Epithelial cell of umbilical artery (primary cell): ENCODE measurements around the gene ZRSR2. TPM values are rescaled to one million over a fixed set of nuclear protein-coding genes. Genes with fewer than 3 reads are reported as not detected.

ENCODE experiments used
- total RNA-seq: library from RNA; depleted of rRNA; stranded (reverse); fragments of >200 nt; gene quantifications from 2 replicates; pipeline ENCODE4 v1.2.3, GENCODE V29; 2014

The ZRSR2 gene, protein sequence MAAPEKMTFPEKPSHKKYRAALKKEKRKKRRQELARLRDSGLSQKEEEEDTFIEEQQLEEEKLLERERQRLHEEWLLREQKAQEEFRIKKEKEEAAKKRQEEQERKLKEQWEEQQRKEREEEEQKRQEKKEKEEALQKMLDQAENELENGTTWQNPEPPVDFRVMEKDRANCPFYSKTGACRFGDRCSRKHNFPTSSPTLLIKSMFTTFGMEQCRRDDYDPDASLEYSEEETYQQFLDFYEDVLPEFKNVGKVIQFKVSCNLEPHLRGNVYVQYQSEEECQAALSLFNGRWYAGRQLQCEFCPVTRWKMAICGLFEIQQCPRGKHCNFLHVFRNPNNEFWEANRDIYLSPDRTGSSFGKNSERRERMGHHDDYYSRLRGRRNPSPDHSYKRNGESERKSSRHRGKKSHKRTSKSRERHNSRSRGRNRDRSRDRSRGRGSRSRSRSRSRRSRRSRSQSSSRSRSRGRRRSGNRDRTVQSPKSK
- 1.6 and 6.1 TPM in 2 replicates for total RNA-seq

DNA sequence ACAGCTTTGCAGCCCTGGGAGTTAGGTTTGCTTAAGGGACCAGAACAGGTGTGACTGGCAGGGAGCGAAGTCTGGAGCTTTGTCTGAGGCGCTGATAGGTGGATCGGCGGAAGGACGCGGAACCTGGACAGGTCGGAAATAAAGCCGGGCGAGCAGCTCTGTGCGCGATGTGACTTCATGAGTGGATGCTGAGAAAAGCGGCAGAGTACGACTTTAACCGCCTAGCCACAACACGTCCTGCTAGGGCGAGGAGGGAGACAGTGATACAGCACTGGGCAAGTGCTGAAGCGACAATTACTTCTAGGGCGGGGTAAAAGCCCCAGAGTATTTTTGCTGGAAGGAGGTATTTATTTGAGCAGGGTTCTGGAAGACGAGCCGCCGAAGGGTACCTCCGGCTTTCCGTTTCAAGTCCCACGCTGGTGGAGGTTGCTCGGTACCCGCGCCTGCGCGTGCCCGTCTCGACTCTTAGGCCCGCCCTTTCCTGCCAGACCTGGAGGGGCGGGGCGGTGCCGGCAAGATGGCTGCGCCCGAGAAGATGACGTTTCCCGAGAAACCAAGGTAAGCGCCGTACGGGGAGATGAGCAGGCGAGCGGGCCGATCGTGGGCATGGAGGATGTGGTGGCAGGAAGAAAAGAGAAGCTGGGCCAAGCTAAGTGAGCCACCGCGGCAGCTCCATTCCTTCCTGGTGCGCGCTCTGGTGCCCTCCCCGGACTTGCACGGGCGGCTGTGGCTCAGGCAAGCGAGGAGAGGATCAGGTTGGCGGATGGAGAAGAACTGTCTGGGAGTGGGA is at the start of gene ZRSR2:
TSS of gene ZRSR2 (plus strand) at position 506 of the 790 bp plus-strand sequence. CDS start at position 518, 12 bp downstream.

DNA sequence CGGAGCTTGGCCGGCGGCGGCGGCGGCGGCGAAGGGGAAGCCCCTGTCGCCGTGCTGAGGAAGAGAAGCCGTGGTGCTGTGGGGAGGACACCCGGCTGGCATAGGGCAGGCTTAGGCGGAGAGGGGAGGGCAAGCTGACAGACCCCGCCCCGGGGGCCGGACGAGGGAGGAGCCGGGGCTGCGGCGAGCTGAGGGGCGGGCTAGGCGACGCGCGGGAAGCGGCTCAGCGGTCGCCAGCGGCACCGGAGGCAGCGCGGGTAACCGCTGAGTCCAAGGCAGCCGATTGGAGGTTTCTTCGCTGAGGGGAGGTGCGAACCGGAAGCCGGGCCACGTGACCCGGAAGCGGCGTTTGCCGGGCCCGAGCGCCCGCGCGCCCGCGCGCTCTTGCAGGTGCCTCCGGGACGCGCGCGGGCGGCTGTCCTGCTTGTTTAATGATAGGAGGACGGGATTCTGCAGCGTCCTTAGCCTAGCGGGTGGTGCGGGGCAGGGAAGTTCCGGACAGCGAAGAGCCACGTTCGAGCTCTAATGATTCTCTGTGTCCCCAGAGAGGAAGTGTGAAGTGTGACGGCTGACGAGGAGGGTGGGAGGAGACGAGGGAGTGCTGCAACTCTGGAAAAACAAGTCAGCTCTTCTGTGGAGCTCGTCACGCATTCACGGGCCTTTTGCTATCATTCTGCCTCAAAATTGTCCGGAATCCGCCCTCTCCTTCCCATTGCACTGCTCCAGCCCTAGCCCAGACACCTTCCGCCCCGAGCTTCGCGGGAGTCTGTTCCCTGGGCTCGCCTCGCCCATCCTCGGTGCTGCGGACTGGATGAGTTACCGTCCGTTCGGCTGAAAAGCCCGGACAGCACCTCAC is 64.7 kb downstream of the ZRSR2 start, which contains the start of gene AP1S2:
TSS of gene AP1S2 (minus strand) at position 102 of the 856 bp plus-strand sequence. CDS start 2,289 bp downstream, outside the sequence.

Other genes starting within 250 kb of the ZRSR2 start
- gene ACE2, start 189.5 kb upstream of the ZRSR2 start, total RNA-seq, result not detected in 2 replicates
- not detected in 2 replicates for gene CLTRN, start 125.7 kb upstream of the ZRSR2 start, total RNA-seq
- 1.3 and 2.3 TPM in 2 replicates for gene CA5B, start 52.2 kb upstream of the ZRSR2 start, total RNA-seq
- 86.7 and 181 TPM in 2 replicates for gene AP1S2, start 64.3 kb downstream of the ZRSR2 start, total RNA-seq